Dedifferentiated amniotic fluid mesenchymal stem cell (primary cell): Measurements from ENCODE around the gene CXCL12.
A peak's percentile ranks its signal among the peaks of the same experiment; 100 is the strongest.

ENCODE experiments used
- DNase-seq: peaks from one replicate; pipeline ENCODE4 v3.0.0-alpha.2; 2016; ENCODE audit errors: extremely low spot score

CXCL12 gene

DNA sequence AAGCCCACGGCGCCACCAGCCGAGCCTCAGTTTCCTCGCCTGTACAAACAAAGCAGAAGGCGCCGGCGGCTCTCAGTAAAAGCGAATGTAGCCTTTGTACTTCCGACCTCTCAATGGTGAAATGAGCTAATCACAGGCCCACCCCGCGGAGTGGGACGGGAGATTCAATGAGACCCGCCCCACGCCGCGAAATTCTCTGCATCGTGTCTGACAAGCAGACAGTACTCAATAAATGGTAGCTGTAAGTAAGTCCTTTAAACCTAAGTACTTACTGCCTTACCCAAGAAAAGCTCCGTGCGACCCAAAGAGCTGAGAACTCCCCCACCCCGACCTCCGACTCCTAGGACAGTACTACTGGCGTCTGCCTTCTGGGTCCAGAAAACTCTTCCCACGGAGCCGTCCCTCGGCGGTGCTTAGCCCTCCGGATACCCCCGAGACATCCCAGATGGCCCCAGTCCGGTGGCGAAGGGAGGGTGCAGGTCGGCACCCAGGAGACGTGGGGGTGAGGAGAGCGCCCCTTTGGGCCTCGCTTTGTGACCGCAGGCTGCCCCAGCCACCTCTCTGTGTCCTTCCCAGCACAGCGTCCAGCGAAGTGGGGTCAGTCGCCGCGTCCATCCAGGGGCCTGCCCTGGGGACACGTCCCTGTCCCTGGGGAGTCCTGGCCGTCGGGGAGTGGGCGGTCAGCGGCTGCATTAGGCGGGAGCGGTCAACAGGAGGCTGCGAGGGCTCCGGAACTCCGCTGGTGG, 972 bp upstream of the CXCL12 start:
- no peak for DNase-seq

DNA sequence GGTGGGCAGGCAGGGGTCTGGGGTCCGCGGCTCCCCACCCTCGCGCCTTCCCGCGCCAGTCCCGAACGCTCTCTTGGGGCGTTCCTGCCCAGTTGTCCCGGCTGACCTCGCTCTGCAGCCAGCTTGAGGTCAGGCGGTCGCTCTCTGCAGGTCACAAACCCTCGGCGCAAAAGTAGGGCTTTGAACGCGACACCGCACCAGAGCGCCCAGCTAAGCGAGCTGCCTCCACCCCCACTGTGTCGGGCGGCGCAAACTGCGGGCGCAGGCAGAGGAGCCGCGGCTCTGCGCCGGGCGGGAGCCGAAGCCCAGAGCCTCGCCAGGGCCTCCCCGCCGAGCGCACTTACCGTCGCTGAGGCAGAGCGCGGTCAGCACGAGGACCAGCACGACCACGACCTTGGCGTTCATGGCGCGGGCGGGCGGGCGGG, 284 bp downstream of the CXCL12 start:
- no peak for DNase-seq

DNA sequence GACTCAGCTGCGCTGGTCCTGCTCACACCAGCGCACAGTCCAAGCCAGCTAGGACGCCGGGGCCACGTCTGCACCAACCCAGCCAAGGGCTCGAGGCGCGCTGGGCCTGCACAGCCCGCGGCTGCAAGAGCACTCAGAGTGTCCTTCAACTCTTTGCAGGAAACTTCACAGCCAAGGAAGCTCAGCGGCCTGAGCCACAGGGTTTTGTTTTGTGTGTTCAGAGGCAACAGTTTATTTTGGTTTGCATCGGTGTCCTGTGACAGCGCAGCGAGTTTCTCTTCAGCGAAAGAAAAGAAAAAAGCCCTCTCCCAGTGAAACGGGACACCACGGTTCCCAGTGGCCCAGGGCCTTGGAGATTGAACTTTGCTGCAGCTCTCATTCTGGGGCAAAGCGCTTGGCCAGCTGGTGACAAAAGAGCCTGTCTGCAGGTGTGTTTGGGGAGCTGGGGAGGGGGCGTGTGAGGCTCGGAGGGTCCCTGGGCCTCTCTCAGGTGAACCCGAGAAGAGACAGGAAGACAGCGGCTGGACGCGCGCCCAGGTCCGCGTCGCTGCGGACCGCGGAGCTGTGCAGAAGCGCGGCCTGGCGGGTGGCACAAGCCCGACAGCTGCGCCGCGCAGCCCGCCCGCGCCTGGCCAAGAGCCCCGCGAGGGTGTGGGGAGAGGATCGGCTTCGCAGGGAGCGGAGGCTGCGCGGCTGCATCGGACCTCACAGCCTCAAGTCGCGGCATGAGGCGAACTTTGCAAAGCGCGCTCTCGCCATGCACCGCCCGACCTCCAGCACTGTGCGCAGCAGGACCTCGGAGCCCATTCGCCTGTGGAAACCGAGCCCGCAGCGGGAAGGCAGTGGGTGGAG, 922 bp downstream of the CXCL12 start:
- DNase-seq: peak; percentile 19

DNA sequence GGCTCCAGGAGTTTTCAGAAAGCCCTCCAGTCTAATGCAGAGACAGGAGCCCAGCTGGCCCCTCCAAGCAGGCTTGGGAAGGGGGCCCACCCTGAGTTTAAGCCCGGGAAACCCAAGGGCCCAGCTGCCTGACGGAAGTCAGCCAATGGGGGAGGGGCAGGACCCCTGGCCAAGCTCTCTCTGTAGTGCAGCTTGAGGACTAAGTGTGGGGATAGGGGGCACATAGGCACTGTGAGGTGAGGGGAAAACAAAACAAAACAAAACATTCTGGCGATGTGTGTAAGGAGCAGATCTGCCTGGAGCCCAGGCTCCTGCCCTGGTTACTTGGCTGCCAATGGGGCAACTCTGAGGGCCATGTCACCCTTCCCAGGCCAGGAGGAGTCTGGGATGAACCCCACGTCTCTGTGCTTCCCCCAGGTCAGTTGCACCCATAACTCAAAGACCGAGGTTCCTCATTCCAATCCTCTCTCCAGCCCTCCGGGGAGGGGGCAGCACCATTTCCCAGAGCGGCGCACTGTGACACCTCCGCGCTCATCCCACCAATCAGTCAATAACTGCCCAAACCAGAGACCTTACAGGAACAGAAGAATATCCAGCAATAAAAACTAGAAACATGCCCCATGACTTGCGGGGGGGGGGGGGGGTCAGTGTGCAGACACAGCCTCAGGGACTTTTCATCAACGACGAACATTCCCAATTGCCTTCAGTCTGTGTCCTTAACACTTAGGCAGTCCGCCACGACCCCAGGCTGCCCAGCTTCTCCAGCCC, 1.7 kb downstream of the CXCL12 start:
- DNase-seq: no peak

DNA sequence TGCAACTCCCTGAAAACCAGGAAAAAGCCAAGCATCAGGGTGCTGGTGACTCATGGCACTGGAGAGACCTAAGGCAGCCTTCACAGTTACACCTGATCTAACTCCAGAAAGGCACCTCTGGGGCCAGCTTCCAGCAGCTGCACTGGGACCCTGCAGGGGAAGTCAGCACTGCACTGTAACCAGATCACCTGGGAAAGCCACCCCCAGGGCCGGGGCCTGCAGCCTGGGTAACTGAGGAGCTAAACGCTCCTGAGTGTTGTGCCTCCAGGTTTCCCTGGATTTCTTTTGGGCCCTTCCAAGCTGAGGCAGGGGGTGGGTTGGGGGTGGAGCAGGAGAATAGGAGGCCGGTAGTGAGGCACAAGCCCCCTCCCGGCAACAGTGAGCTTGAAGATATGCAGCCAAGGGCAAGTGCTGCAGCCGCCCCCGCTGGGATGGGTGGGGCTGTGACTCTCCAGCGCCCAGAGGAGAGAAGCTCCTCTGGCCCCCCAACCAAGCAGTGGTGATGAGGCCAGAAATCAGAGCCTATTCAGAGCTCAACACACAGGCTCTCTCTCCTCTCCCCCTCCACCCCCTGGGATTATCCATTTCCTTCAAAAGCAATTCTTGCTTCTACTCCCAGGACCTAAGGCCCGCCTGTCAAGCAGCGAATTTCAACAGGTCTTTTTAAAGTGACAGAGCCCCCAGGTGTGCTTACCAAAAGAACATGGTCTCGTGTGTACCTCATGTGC, 2.6 kb downstream of the CXCL12 start:
- no peak for DNase-seq

DNA sequence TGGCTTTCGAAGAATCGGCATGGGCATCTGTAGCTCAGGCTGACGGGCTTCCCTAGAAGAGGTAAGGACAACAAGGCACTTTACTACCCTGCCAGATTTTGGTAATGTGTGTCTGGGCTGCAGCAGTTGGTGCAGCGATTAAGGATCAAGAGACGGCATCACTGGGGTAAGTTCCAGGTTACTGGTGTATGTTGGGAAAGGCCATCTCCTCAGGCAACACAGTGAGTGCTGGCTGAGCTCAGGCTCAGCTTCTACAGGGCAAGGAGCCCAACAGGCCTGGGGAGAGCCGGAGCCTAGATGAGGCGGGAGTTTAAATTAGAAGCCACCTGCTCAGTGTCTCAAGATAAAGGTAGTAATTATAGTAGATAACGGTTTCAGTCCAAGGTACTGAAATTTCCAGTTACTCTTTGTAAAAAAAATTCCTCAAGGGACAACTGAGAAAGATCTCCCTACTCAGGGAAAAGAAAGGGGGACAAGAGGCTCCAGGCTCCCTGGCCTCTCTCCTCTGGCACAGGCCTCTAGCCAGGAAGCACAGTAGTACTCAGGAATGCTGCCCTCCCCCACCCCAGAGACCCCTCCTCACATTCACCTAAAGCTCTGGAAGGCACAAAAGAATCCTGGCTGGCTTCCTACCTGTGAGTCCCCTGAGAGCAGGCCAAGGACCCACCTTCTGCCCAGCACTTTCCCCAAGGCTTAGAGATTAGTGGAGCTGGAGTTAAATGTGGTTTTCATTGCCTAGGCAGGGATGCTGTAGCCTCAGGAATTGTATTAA, 3.9 kb downstream of the CXCL12 start:
- no peak for DNase-seq

DNA sequence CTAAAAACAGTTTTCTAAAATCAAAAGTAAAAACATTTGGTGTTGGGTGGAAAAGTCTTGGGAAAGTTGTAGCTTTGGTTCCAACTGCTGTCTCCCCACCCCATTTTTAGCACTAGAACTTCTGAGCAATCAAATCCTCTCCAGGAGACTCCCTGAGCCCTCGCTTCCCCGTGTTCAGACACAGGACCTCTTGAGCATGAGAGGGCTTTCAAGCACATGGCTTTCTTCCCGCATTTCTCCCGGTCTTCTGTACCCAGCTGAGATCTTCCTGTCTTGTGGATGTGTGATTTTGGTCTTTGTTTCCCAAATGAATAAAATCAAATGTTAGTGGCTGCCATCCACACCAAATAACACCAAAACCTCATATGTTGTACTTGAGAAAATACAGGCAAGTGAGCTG, 5.0 kb downstream of the CXCL12 start:
- DNase-seq: no peak

DNA sequence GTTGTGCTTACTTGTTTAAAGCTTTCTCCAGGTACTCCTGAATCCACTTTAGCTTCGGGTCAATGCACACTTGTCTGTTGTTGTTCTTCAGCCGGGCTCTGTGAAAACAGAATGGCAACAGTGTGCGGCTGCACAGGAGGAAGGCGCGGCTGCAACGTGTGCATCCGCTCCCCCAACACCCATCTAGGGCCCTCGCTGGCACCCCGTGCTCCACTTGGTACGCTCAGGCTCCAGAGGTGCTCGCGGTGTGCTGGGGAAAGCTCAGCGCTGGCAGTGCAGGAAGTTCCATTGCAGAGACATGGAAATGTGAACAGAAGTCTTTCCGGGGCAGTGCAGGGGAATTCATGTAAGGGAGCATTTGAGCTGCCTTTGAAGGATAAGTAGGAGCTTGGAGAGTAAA, 6.3 kb downstream of the CXCL12 start:
- no peak for DNase-seq

DNA sequence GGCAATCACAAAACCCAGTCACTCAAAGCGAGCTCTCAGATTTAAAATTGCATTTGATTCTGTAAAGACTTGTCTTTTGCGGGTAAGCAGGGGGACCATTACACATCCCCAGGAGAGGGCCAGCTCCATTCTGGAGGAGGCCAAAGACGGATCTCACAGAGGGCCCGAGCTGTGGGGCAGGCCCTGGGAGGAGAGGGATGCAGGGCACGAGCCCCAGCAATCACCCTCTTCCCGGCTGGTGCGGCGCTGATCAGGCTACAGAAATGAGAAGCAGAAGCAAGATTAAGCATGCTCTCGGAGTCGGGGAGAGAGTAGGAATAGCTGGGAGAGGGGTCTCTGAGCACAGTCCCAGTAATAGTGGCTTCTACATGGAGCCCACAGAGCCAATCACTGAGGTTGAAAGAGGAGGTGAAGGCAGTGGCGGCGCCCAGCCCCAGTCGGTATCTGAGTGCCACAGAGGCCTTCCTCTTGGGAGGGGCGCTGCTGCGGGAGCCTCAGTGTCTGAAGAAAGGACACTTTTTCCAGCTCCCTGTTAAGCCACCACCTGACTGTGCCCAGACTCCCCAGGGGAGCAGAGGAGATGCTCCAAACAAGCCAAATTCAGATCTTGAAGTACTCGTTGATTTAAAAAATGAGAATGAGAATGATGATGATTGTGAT, 7.1 kb downstream of the CXCL12 start:
- DNase-seq: no peak

DNA sequence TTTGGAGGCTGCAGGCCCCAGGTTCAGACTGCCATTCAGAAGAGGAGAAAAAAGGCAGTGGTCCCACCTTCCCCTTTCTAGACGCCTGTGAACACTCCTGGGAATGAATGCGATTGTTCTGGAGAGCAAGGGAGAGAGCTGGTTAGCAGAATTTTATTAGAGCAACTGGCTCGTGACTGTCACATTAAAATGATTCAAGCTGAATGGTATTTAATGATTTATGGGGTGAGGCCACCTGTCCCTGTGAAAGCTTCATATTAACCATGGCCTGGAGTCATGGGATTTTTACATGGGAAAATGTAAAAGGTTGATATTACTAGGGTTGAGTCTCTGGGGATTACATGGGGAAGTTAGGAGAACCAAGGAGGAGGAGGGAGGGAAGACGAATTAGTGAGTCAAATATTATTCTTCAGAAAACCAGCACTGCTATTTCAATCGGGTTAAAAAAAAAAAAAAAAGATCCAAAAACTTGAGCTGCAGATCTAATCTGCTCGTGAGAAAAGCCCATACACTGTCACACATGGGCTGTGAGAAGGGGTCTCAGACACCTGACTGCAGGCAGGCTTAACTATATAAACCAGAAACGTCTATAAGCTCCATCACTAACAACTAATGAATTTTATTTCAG, 8.3 kb downstream of the CXCL12 start:
- DNase-seq: no peak

DNA sequence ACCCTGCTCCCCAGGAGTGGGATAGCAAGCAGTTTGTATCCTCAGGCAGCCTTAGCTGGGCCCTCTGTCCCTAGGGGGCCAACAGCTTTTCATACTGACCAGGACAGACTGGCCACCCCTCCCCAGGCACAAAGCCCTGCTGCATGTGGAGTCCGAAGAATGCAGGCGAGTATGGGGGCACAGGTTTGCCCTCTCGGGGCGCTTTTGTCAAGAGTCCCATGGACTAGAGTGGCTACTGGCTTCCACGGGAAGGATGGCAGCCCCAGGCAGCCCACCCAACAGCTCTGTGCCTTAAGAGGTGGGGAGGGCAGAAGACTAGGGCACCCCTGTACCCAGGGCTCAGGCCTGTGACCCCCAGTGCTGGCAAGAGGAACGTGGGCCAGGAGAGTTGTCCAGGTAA, 10.7 kb downstream of the CXCL12 start:
- DNase-seq: no peak

DNA sequence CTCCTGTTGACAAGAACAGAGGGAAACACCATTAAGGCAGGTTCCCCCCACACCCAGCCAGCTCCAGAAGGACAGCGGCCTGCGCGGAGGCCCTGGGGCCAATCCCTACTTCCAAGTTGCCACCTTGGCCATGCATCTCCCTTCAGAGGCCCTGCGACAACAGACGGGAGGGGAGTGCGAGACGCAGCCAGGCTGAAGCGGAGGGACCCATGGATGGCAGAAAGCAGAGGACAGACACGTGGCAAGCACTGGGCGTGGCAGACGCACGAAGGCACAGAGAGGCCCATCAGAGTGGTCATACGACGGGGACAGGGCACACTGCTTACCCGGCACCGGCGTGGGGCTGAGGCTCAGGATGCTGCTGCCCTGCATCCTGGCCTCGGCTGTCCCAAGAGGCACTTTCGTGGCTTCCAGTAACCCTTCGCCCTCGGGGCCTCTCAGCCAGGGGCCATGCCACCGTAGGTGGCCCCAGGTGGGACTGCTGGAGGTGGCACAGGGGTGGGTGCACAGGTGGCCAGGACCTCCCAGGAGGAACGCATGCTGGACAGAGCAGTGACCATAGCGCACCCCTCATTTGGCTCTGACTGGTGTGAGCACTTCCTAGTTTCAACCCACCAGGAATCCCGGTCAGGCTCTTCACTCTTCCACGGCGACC, 11.4 kb downstream of the CXCL12 start:
- no peak for DNase-seq

DNA sequence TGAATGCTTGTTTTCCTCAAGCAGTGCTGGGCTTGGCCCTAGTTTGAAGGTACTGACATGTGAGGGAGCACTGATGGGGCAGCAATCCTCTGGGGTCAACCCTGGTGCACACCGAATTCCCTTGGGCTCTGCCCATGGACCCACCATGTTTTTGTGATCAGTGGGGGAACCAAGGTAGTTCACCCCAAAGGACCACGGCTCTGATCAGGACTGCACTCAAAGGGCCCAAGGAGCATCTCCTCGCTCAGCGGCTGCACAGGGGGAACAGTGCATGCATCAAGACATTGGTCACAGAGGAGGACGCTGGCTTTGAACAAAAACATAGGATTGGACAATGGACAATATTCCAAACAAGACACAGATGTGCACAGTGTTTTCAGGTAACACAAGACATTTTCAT, 12.7 kb downstream of the CXCL12 start:
- DNase-seq: no peak

DNA sequence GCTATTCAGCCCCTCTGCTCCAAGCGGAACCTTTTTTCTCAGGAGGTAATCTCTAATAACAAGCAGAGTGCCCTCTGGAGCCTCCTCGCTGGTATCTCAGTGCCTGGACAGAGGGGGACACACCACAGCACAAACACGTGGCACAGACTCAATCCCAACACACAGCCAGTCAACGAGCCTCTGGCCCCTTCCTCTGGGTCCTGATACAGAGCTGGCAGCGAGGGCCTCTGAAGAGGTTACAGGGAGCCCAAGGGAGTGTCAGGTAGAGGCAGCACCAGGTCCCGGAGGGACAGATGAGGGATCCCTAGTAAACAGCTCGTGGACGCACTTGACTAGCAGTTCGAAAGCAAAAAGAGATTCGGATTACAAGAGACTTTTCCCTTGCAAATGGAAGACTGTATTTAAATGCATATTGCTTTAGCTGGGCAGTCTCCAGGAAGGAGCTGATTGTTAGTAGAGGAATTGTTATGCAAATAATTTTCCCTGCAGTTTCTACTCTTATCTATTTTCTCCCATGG, 14.1 kb downstream of the CXCL12 start:
- no peak for DNase-seq

DNA sequence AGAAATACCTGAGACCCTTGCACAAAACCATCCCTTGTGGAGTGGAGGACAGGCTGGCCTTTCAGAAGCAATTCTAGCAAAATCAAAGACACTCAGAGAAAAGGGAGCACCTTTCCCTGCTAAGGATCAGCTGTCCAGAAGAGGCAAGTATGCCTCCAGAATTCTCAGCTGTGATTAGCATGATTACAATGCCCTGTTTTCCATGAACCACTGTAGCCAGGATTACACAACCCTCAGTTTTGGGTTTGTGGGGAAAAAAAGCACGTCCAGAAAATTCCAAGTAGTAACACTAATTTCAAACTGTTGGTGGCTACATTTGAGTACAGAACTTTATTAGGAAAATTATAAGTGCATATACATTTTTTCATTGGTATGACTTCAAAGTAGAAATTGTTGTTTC, 15.0 kb downstream of the CXCL12 start:
- no peak for DNase-seq

DNA sequence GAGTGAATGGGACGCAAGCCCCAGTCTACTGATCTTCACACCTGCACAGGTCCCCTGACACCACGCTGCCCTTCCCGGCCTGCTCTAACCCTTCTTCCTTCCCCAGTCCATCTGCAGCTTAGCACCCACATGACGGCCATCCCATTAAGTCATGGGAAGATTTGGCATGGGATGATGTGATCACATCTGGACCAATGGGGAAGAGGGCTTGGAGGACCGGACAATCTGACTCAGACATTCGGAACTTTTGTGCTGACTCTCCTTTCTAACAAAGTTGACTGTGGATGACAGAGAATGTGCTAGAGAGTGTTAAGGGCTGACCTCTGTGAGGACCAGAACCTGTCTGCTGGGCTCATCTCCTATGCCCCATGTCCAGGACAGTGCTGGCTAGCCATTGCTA, 15.6 kb downstream of the CXCL12 start:
- DNase-seq: no peak

DNA sequence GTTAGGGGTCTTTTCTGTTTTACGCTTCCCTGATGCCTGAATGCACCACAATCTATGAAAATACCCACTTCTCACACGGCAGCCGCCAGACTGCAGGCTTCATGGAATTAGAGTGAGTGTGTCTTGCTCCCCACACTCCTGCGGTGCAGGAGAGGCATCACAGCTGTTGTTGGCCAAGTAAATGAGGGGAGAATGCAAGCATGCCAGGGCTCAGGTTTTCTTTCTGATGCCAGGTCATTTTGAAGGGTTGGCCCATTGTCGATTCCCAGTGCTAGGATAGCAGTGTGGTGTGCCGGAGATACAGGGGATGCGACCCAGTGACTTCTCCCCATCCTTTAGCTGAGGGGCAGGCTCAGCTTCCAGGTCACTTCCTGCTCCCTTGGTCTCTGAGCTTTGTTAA, 16.3 kb downstream of the CXCL12 start:
- no peak for DNase-seq

DNA sequence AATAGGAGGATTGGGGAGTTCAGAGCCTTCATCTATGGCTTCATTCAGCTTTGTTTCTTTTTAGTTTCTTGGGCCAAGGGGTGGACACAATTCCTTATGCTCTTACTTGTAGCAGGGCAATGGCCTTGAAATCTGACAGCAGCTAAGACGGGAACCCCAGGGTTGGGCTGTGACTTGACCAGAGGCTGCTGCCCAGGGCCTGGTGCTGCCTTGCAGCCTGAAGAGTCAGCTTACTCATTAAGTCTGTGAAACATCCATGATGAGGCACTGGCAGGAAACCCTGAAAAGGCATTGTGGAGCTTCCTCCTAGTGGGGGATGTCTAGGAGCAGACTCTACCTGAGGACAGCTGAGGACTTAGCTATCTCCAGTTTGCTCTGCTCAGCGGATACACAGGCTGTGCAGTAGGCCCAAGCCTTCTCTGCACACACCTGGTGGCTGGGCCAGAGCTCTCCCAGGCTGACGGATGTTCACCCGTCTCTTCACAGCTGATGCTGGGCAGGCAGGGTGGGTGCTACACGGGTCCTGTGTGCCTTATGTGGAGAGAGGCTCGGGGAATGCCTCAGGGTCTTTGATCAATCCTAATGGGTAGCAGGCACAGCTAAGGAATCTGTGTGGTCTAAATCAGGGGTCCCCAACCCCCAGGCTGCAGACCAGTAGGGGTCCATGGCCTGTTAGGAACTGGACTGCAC, 17.8 kb downstream of the CXCL12 start:
- DNase-seq: no peak

DNA sequence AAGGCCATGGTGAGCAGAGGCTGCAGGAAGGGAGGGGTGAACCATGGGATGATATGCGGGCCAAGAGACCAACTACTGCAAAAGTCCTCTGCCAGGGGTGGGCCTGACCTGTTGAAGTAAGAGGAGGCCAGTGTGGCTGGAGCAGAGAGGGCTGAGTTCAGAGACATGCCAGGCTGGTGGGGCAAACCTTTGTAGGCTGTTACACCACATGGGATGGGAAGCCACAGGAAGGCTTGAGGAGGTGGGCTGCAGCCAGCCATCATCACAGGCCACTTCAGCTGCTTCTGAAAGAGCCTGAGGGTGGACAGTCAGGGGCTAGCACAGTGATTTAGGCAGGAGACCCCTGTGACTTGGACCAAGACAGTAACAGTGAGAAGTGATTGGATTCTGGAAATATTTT, 20.3 kb downstream of the CXCL12 start:
- no peak for DNase-seq
